GM19324 (cell line): ENCODE data around the gene RAB11B.
"Not testable (repeated sequence)": the region's sequence is repeated elsewhere in the genome, so short reads cannot be mapped to it uniquely, and the experiment has no call there.

Experiments used
- ATAC-seq: cut with Tn5 transposase; IDR thresholded peaks from one replicate; pipeline ENCODE4 v1.9.1; 2021; ENCODE audit warnings: mild to moderate bottlenecking, moderate library complexity; ENCODE audit not compliant: unreplicated experiment, low FRiP score

Gene RAB11B

GRCh38 chr19:8393192-8393870 lies 3.2 kb downstream of the RAB11B start:
- no peak for ATAC-seq

- ATAC-seq: no peak
Measured at GRCh38 chr19:8393871-8394250, 3.7 kb downstream of the RAB11B start.

- ATAC-seq: no peak
Measured at GRCh38 chr19:8395621-8396082, 5.5 kb downstream of the RAB11B start.

GRCh38 chr19:8396185-8396562 lies 6.0 kb downstream of the RAB11B start:
- ATAC-seq: no peak

GRCh38 chr19:8396563-8397203 lies 6.5 kb downstream of the RAB11B start:
- no peak for ATAC-seq

GRCh38 chr19:8397271-8397670 lies 7.1 kb downstream of the RAB11B start:
- no peak for ATAC-seq

- no peak for ATAC-seq
Measured at GRCh38 chr19:8397746-8398310, 7.7 kb downstream of the RAB11B start.

GRCh38 chr19:8398311-8398771 lies 8.2 kb downstream of the RAB11B start:
- no peak for ATAC-seq

- ATAC-seq: no peak
Measured at GRCh38 chr19:8399681-8400188, 9.6 kb downstream of the RAB11B start.

- no peak for ATAC-seq
Measured at GRCh38 chr19:8401981-8402411, 11.8 kb downstream of the RAB11B start.

- ATAC-seq: no peak
Measured at GRCh38 chr19:8403098-8403819, 13.1 kb downstream of the RAB11B start.

- ATAC-seq: no peak
Measured at GRCh38 chr19:8403820-8404109, 13.6 kb downstream of the RAB11B start.

GRCh38 chr19:8404391-8405151 lies 14.4 kb downstream of the RAB11B start:
- ATAC-seq: no peak

GRCh38 chr19:8410718-8411117 lies 20.6 kb downstream of the RAB11B start:
- ATAC-seq: not testable (repeated sequence)

- peak; percentile 99 for ATAC-seq
Measured at GRCh38 chr19:8412783-8413628, 22.8 kb downstream of the RAB11B start, which contains the start of gene MARCHF2. Gene MARCHF2 (plus strand): TSS chr19:8413305. CDS start chr19:8421841, 8,536 bp downstream.

GRCh38 chr19:8413629-8413995 lies 23.5 kb downstream of the RAB11B start:
- ATAC-seq: no peak

GRCh38 chr19:8416796-8417195 lies 26.6 kb downstream of the RAB11B start:
- no peak for ATAC-seq

- no peak for ATAC-seq
Measured at GRCh38 chr19:8421484-8422461, 31.6 kb downstream of the RAB11B start.
